Limb (tissue), 2 donors: ENCODE measurements around the gene PSMG1.
"Not testable (repeated sequence)": the region's sequence is repeated elsewhere in the genome, so short reads cannot be mapped to it uniquely, and the experiment has no call there.

Experiments
- DNase-seq, 2 donors: peaks; one replicate each; pipeline ENCODE4 v3.0.0-alpha.2; 2016; ENCODE audit errors: extremely low spot score in 2 of 2

The PSMG1 gene

GRCh38 chr21:39183272-39184049 is at the start of gene PSMG1:
PSMG1 (minus strand) TSS chr21:39183451; CDS start chr21:39183385, 66 bp downstream.
- peak; percentile 92 to 94 for DNase-seq

- no peak for DNase-seq
Measured at GRCh38 chr21:39232861-39233291, 49.6 kb upstream of the PSMG1 start.

GRCh38 chr21:39224930-39225329 is 41.7 kb upstream of the PSMG1 start:
- no peak for DNase-seq

GRCh38 chr21:39221997-39222486 is 38.8 kb upstream of the PSMG1 start:
- DNase-seq: no peak

GRCh38 chr21:39221282-39221996 is 38.2 kb upstream of the PSMG1 start:
- DNase-seq: no peak

- not testable (repeated sequence) for DNase-seq
Measured at GRCh38 chr21:39220875-39221274, 37.6 kb upstream of the PSMG1 start.

GRCh38 chr21:39220150-39220549 is 36.9 kb upstream of the PSMG1 start:
- no peak for DNase-seq

GRCh38 chr21:39218082-39218409 is 34.8 kb upstream of the PSMG1 start:
- DNase-seq: no peak

GRCh38 chr21:39217356-39218081 is 34.3 kb upstream of the PSMG1 start:
- no peak for DNase-seq

- no peak for DNase-seq
Measured at GRCh38 chr21:39216290-39216689, 33.0 kb upstream of the PSMG1 start.

- no peak for DNase-seq
Measured at GRCh38 chr21:39215078-39215477, 31.8 kb upstream of the PSMG1 start.

- DNase-seq: no peak
Measured at GRCh38 chr21:39209334-39209688, 26.1 kb upstream of the PSMG1 start.

- DNase-seq: no peak
Measured at GRCh38 chr21:39208624-39209333, 25.5 kb upstream of the PSMG1 start.

GRCh38 chr21:39204134-39204533 is 20.9 kb upstream of the PSMG1 start:
- no peak for DNase-seq

GRCh38 chr21:39198800-39199199 is 15.5 kb upstream of the PSMG1 start:
- DNase-seq: no peak

GRCh38 chr21:39197448-39198233 is 14.4 kb upstream of the PSMG1 start:
- no peak for DNase-seq

GRCh38 chr21:39196838-39197237 is 13.6 kb upstream of the PSMG1 start:
- no peak for DNase-seq

GRCh38 chr21:39196310-39196709 is 13.1 kb upstream of the PSMG1 start:
- DNase-seq: no peak

GRCh38 chr21:39193380-39193779 is 10.1 kb upstream of the PSMG1 start:
- no peak for DNase-seq

- DNase-seq: no peak
Measured at GRCh38 chr21:39189857-39190604, 6.8 kb upstream of the PSMG1 start.
